Endothelial cell of umbilical vein (primary cell): ENCODE data around the gene PTRH1.

Source experiments
- EZH2 ChIP-seq: IDR thresholded peaks from 2 replicates; pipeline ENCODE4 v1.6.1; 2012; ENCODE audit warnings: borderline replicate concordance, low read depth, mild to moderate bottlenecking, moderate library complexity, low read length, inconsistent platforms; ENCODE audit not compliant: severe bottlenecking
- FOS ChIP-seq: IDR thresholded peaks from 2 replicates; pipeline ENCODE4 v1.6.1; 2011; ENCODE audit warnings: mild to moderate bottlenecking, low read length, moderate library complexity, borderline replicate concordance; ENCODE audit not compliant: insufficient read depth
- POLR2A ChIP-seq: IDR thresholded peaks from 2 replicates; pipeline ENCODE4 v1.6.1; 2012; ENCODE audit warnings: low read depth, mild to moderate bottlenecking, control low read depth, low read length
- POLR2AphosphoS5 ChIP-seq: IDR thresholded peaks from 2 replicates; pipeline ENCODE4 v1.6.1; 2012; ENCODE audit warnings: low read depth, mild to moderate bottlenecking, control low read depth, low read length, moderate library complexity; ENCODE audit not compliant: insufficient read depth
- TF ChIP-seq, protein P1 (sequence below), 2 donors: IDR thresholded peaks; 1 replicate in 1 of 2; 2 replicates in 1 of 2; pipeline ENCODE4 v1.5.1; 2011; ENCODE audit warnings: low read length in 2 of 2, mild to moderate bottlenecking in 2 of 2, moderate library complexity in 2 of 2, control low read depth in 1 of 2, inconsistent platforms in 1 of 2, low read depth in 1 of 2; ENCODE audit not compliant: insufficient read depth in 1 of 2; ENCODE audit errors: extremely low read depth in 1 of 2
- TF ChIP-seq, protein P2 (sequence below): IDR thresholded peaks from 2 replicates; pipeline ENCODE4 v1.6.1; 2011; ENCODE audit not compliant: insufficient read depth, insufficient read length

DNA sequence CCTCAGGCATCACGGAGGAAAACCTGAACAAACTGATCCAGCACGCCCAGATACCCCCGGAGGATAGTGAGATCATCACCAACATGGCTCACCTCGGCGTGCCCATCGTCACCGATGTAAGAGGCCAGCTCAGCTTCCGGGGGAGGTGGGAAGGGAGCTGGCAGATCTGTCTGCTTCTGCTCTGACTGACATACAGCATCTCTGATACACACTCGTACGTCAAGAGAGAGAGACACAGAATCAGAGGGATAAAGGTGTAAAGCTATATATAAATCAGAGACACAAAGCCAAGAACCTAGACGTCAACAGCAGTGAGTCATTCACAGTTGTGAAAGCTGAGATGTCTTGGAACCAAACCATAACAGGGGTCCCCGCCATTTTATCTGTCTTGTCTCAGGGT is 38.8 kb downstream of the PTRH1 start:
- TF ChIP-seq, protein P1, sequence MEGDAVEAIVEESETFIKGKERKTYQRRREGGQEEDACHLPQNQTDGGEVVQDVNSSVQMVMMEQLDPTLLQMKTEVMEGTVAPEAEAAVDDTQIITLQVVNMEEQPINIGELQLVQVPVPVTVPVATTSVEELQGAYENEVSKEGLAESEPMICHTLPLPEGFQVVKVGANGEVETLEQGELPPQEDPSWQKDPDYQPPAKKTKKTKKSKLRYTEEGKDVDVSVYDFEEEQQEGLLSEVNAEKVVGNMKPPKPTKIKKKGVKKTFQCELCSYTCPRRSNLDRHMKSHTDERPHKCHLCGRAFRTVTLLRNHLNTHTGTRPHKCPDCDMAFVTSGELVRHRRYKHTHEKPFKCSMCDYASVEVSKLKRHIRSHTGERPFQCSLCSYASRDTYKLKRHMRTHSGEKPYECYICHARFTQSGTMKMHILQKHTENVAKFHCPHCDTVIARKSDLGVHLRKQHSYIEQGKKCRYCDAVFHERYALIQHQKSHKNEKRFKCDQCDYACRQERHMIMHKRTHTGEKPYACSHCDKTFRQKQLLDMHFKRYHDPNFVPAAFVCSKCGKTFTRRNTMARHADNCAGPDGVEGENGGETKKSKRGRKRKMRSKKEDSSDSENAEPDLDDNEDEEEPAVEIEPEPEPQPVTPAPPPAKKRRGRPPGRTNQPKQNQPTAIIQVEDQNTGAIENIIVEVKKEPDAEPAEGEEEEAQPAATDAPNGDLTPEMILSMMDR (IDR thresholded peaks at IDR 0.05; ENCODE audit: extremely low read depth in 1 of 2, insufficient read depth in 1 of 2, low read depth in 1 of 2, low read length in 2 of 2): no peak
- no peak for TF ChIP-seq POLR2A
- no peak for TF ChIP-seq EZH2
- TF ChIP-seq, protein P2, sequence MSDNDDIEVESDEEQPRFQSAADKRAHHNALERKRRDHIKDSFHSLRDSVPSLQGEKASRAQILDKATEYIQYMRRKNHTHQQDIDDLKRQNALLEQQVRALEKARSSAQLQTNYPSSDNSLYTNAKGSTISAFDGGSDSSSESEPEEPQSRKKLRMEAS: no peak
- TF ChIP-seq FOS: no peak
- no peak for TF ChIP-seq POLR2AphosphoS5
